Measurements from ENCODE around the gene TRIM46. TPM values are rescaled to one million over a fixed set of nuclear protein-coding genes. Genes with fewer than 3 reads are reported as not detected.

Gene TRIM46
- 9.4 and 10.7 TPM in 2 replicates for total RNA-seq

GRCh38 chr1:155173478-155174323, at the start of gene TRIM46:
TSS of gene TRIM46 (plus strand) at chr1:155173849. CDS start at chr1:155173967, 118 bp downstream.
- peaks cover 6% of the 10 kb centered on the region for H3K27me3 Mint-ChIP-seq
- peaks cover 49% of the 10 kb centered on the region for H3K4me1 Mint-ChIP-seq
- peak within 1 kb of the TSS; percentile 99 for H3K4me3 Mint-ChIP-seq
- intact Hi-C loops (cut with micrococcal nuclease) = loop anchor here (1.0 to 5.0 kb wide), 5 partner anchors 21 to 191 kb away; partner anchors contain the start of genes DPM3, FLAD1 and RUSC1
- H3K9me3 Mint-ChIP-seq = no peaks in the 10 kb centered on the region
- peak within 1 kb of the TSS; percentile 99 for H3K27ac Mint-ChIP-seq
- DNase-seq = peak; percentile 92
- peaks cover 37% of the 10 kb centered on the region for H3K36me3 Mint-ChIP-seq (ENCODE audit: low read depth)

GRCh38 chr1:155124503-155125463, 48.9 kb upstream of the TRIM46 start:
- H3K4me3 Mint-ChIP-seq = no peak overlapping the region
- no peak overlapping the region for H3K27ac Mint-ChIP-seq
- peaks cover 57% of the 10 kb centered on the region for H3K27me3 Mint-ChIP-seq
- intact Hi-C loops (cut with micrococcal nuclease) = loop anchor here (5.0 kb wide), 1 partner anchor 43 kb away; no protein-coding TSS in a partner anchor
- peaks cover 25% of the 10 kb centered on the region for H3K4me1 Mint-ChIP-seq
- no peaks in the 10 kb centered on the region for H3K9me3 Mint-ChIP-seq
- no peaks in the 10 kb centered on the region for H3K36me3 Mint-ChIP-seq (ENCODE audit: low read depth)
- DNase-seq = no peak

GRCh38 chr1:155125511-155125945, 48.1 kb upstream of the TRIM46 start:
- H3K4me1 Mint-ChIP-seq = peaks cover 25% of the 10 kb centered on the region

GRCh38 chr1:155125946-155126555, 47.6 kb upstream of the TRIM46 start:
- H3K4me3 Mint-ChIP-seq = peak overlapping the region; percentile 23
- H3K27ac Mint-ChIP-seq = no peak overlapping the region
- no peaks in the 10 kb centered on the region for H3K9me3 Mint-ChIP-seq
- H3K27me3 Mint-ChIP-seq = peaks cover 60% of the 10 kb centered on the region
- intact Hi-C loops (cut with micrococcal nuclease) = loop anchor here (2.0 to 5.0 kb wide), 3 partner anchors 31 to 45 kb away; no protein-coding TSS in a partner anchor
- peaks cover 25% of the 10 kb centered on the region for H3K4me1 Mint-ChIP-seq
- DNase-seq = no peak
- no peaks in the 10 kb centered on the region for H3K36me3 Mint-ChIP-seq (ENCODE audit: low read depth)

More at GRCh38 chr1:155125511-155125945, 48.1 kb upstream of the TRIM46 start:
- Mint-ChIP-seq H3K9me3 (no peaks in the 10 kb centered on the region), H3K27ac (no peak overlapping the region), H3K27me3 (peaks cover 55% of the 10 kb centered on the region), H3K4me3 (peak overlapping the region; percentile 23), H3K36me3 (ENCODE audit: low read depth) (no peaks in the 10 kb centered on the region)
- DNase-seq = no peak
- intact Hi-C loops (cut with micrococcal nuclease) = loop anchor here (5.0 kb wide), 1 partner anchor 42 kb away; no protein-coding TSS in a partner anchor

- peaks cover 57% of the 10 kb centered on the region for H3K27me3 Mint-ChIP-seq
- intact Hi-C loops (cut with micrococcal nuclease) = loop anchor here (1.0 to 5.0 kb wide), 4 partner anchors 9 to 46 kb away; partner anchors contain the start of gene SLC50A1
Measured at GRCh38 chr1:155126556-155127104, 47.0 kb upstream of the TRIM46 start.

GRCh38 chr1:155127105-155127966, 46.3 kb upstream of the TRIM46 start, which contains the start of gene EFNA1:
TSS of gene EFNA1 (plus strand) at chr1:155127876. CDS start at chr1:155127978, 102 bp downstream.
- DNase-seq = peak; percentile 87
- Mint-ChIP-seq H3K9me3 (no peaks in the 10 kb centered on the region), H3K27me3 (peaks cover 56% of the 10 kb centered on the region), H3K4me3 (peak within 1 kb of the TSS; percentile 84), H3K4me1 (peaks cover 27% of the 10 kb centered on the region), H3K27ac (no peak within 1 kb of the TSS), H3K36me3 (ENCODE audit: low read depth) (no peaks in the 10 kb centered on the region)
- intact Hi-C loops (cut with micrococcal nuclease) = loop anchor here (1.0 to 5.0 kb wide), 4 partner anchors 8 to 47 kb away; partner anchors contain the start of gene SLC50A1

More at GRCh38 chr1:155126556-155127104, 47.0 kb upstream of the TRIM46 start:
- Mint-ChIP-seq H3K9me3 (no peaks in the 10 kb centered on the region), H3K4me1 (peaks cover 25% of the 10 kb centered on the region), H3K36me3 (ENCODE audit: low read depth) (no peaks in the 10 kb centered on the region), H3K27ac (no peak overlapping the region), H3K4me3 (peak overlapping the region; percentile 84)
- DNase-seq = peak; percentile 77

GRCh38 chr1:155127967-155128754, 45.5 kb upstream of the TRIM46 start:
- DNase-seq = no peak
- Mint-ChIP-seq H3K4me3 (peak overlapping the region; percentile 84), H3K36me3 (ENCODE audit: low read depth) (no peaks in the 10 kb centered on the region), H3K27me3 (peaks cover 54% of the 10 kb centered on the region), H3K27ac (no peak overlapping the region), H3K9me3 (no peaks in the 10 kb centered on the region), H3K4me1 (peaks cover 29% of the 10 kb centered on the region)
- intact Hi-C loops (cut with micrococcal nuclease) = loop anchor here (1.0 to 5.0 kb wide), 4 partner anchors 7 to 47 kb away; partner anchors contain the start of gene SLC50A1

- Mint-ChIP-seq H3K36me3 (ENCODE audit: low read depth) (no peaks in the 10 kb centered on the region), H3K27me3 (peaks cover 51% of the 10 kb centered on the region), H3K4me1 (peaks cover 31% of the 10 kb centered on the region), H3K4me3 (peak overlapping the region; percentile 84), H3K27ac (no peak overlapping the region), H3K9me3 (no peaks in the 10 kb centered on the region)
- DNase-seq = no peak
- intact Hi-C loops (cut with micrococcal nuclease) = loop anchor here (5.0 kb wide), 1 partner anchor 38 kb away; no protein-coding TSS in a partner anchor
Measured at GRCh38 chr1:155128755-155129473, 44.7 kb upstream of the TRIM46 start.

GRCh38 chr1:155130272-155131006, 43.2 kb upstream of the TRIM46 start:
- intact Hi-C loops (cut with micrococcal nuclease) = no loop called here
- peaks cover 40% of the 10 kb centered on the region for H3K27me3 Mint-ChIP-seq
- DNase-seq = no peak
- H3K36me3 Mint-ChIP-seq (ENCODE audit: low read depth) = peaks cover 5% of the 10 kb centered on the region
- no peak overlapping the region for H3K27ac Mint-ChIP-seq
- no peaks in the 10 kb centered on the region for H3K9me3 Mint-ChIP-seq
- peaks cover 40% of the 10 kb centered on the region for H3K4me1 Mint-ChIP-seq
- H3K4me3 Mint-ChIP-seq = no peak overlapping the region

GRCh38 chr1:155131285-155131684, 42.4 kb upstream of the TRIM46 start:
- Mint-ChIP-seq H3K27ac (no peak overlapping the region), H3K36me3 (ENCODE audit: low read depth) (peaks cover 7% of the 10 kb centered on the region), H3K27me3 (peaks cover 37% of the 10 kb centered on the region), H3K4me3 (no peak overlapping the region), H3K4me1 (peaks cover 44% of the 10 kb centered on the region), H3K9me3 (no peaks in the 10 kb centered on the region)
- intact Hi-C loops (cut with micrococcal nuclease) = no loop called here
- no peak for DNase-seq

All from activated CD4-positive, alpha-beta T cell treated with anti-CD3 and anti-CD28 coated beads, Interleukin-2, amount 10 ng/mL, durations not matched to agents 24 days and 14 days (primary cell).